ENCODE data around the gene ZNF366. TPM values are rescaled to one million over a fixed set of nuclear protein-coding genes. Genes with fewer than 3 reads are reported as not detected.

The ZNF366 gene
- total RNA-seq, 4 donors from 2014 or later = 2.6 to 14.7 (median 3.8) TPM

DNA sequence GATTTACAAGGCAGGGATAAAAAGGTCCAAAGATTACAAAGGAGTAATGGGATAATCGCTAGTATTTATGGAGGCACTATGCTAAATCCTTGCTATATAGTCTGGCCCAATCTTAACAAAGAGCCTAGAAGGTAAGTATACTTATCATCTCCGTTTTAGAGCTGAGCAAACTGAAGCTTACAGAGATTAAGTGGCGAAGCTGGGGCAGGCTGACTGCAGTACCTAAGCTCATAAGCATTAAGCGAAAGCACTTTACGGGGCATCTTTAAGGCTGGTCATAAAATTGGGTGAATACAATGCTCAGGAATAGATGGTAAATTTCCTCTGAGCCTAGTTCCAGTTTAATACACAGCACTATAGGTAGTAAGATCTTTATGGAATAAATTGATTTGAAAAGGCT is 30.0 kb upstream of the ZNF366 start:
- TF ChIP-seq, protein P1, sequence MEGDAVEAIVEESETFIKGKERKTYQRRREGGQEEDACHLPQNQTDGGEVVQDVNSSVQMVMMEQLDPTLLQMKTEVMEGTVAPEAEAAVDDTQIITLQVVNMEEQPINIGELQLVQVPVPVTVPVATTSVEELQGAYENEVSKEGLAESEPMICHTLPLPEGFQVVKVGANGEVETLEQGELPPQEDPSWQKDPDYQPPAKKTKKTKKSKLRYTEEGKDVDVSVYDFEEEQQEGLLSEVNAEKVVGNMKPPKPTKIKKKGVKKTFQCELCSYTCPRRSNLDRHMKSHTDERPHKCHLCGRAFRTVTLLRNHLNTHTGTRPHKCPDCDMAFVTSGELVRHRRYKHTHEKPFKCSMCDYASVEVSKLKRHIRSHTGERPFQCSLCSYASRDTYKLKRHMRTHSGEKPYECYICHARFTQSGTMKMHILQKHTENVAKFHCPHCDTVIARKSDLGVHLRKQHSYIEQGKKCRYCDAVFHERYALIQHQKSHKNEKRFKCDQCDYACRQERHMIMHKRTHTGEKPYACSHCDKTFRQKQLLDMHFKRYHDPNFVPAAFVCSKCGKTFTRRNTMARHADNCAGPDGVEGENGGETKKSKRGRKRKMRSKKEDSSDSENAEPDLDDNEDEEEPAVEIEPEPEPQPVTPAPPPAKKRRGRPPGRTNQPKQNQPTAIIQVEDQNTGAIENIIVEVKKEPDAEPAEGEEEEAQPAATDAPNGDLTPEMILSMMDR (IDR thresholded peaks at IDR 0.05; ENCODE audit: low read depth) = no peak

DNA sequence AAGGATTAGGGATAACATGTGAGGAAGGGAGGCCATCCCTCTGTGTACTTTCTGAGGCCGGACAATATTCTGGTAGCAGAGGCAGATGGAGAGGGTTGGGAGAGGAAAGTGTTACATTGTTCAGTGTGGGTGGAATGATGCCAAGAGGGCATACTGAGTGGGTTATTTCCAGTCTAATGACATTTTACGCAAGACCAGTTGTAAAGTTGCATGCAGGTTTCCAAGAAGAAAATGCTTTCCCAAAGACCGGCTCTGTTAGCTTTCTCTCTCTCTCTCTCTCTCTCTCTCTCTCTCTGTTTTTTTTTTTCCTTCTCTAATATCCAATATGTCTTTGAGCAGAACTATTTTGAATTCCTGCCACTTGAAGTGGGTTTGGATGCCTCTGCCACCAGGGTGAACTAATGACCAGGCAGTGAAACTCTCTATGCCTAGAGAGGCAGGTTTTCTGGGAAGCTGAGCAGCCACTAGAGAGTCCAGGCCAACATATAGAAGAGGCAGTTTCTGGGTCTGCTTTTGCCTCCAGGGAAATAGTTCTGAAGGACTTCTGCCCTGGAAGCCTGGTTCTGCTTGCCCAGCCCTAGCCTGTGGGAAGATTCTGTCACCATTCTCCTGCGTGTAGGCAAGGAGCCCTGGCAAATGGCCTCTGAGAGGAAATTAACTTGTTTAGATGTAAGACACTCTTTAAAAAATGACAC is 24.4 kb upstream of the ZNF366 start:
- TF ChIP-seq, protein P1 (IDR thresholded peaks at IDR 0.05; ENCODE audit: low read depth) = no peak

DNA sequence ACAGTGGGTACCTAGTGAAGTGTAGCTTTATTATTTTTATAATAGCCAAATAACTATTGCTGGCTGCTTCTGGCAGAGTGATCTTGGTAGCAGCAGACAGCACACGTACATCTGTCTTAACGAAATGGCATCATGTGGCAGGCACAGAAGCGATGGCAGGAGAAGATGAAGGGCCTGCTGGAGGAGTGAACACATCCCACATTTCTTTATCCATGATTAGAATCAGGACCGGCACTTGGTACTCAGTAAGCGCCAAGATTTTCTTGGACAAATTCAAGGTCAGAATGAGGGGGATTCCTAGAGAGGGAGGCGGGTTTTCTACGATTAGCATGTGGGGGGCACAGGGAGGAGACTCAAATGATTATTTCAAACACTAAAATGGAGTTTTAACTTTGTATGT is 23.0 kb upstream of the ZNF366 start:
- TF ChIP-seq, protein P1 (IDR thresholded peaks at IDR 0.05; ENCODE audit: low read depth) = no peak

DNA sequence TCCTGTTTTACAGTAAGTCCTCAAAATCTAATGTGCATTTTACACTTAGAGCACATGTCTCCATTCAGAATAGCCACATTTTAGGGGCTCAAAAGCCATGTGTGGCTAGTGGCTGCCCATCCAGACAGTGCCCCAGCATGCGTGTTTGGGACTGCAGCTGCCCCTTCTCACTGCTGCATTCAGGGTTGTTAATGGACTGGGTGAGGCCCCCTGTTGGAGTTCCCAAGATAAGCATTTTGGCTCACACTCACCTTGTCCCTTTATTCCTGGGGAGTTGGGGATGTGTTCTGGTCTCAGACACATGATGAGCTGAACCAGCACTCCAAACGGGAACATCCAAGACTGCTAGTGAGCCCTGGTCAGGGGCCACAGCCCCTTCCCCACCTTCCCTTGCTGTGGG is 22.2 kb upstream of the ZNF366 start:
- TF ChIP-seq, protein P1 (IDR thresholded peaks at IDR 0.05; ENCODE audit: low read depth) = no peak

DNA sequence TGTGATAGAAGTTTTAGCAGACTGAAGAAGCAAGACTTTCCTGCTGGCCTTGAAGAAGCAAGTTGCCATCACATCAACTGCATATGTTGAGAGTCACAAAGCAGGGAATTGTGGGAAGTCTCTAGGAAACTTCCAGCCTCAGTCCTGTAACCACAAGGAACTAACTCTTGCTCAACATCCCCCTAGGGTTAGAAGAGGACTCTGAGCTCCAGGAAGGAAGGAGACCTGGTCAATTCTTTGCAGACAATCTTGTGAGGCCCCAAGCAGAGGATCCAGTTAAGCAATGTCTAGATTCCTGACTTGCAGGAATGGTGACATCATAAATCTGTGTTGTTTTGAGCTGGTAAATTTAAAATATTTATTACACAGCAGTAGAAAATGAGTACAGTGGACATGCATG is 18.6 kb upstream of the ZNF366 start:
- TF ChIP-seq, protein P1 (IDR thresholded peaks at IDR 0.05; ENCODE audit: low read depth) = no peak

DNA sequence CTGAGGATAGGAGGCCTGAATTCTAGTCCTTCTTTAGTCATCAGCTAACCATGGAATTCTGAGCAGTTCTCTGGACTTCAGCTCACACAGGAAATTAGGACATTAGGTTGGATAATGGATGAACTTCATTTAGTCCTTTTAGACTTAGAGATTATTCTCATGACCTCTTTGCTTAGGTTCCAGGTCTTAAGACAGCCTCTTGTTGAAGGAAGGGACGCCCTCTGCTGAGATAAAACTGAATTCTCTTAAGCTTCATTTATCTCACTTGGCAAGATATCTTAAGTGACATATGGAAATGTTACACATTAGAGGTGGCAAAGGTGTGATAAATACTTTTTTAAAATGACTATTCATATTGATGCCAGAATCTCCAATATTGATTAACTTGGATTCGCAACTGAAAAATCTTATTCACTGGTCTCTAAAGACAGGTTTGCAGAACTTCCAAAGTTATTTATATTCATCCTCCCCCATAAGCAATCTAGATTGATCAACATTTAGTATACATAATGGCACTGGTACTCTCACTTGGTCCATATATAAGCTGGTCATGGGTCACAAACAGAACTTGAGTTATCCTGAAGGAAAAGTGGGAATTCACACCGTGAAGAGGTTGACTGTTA is 16.9 kb upstream of the ZNF366 start:
- TF ChIP-seq, protein P1 (IDR thresholded peaks at IDR 0.05; ENCODE audit: low read depth) = no peak

DNA sequence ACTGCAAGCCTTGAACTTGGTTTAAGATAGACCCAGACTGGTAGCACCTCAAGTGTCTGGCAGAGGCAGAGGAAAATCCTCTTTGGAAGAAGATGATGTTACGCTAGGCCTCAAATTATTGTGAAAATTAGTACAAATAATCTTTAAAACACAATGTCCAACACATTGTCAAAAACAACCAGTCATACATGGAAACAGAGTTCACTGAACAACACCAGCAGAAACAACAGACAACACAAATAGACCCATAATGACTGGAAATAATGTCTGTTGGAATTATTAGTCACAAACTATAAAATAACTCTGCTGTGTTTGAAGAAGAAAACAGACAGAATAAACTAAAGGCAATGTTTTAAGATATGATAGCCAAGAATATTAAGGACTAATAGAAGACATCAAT is 15.4 kb upstream of the ZNF366 start:
- TF ChIP-seq, protein P1 (IDR thresholded peaks at IDR 0.05; ENCODE audit: low read depth) = no peak

Data from subcutaneous adipose tissue (tissue), 4 donors.